ENCODE measurements around the gene BBS9.
"Not testable (repeated sequence)": the region's sequence is repeated elsewhere in the genome, so short reads cannot be mapped to it uniquely, and the experiment has no call there.

Gene BBS9

DNA sequence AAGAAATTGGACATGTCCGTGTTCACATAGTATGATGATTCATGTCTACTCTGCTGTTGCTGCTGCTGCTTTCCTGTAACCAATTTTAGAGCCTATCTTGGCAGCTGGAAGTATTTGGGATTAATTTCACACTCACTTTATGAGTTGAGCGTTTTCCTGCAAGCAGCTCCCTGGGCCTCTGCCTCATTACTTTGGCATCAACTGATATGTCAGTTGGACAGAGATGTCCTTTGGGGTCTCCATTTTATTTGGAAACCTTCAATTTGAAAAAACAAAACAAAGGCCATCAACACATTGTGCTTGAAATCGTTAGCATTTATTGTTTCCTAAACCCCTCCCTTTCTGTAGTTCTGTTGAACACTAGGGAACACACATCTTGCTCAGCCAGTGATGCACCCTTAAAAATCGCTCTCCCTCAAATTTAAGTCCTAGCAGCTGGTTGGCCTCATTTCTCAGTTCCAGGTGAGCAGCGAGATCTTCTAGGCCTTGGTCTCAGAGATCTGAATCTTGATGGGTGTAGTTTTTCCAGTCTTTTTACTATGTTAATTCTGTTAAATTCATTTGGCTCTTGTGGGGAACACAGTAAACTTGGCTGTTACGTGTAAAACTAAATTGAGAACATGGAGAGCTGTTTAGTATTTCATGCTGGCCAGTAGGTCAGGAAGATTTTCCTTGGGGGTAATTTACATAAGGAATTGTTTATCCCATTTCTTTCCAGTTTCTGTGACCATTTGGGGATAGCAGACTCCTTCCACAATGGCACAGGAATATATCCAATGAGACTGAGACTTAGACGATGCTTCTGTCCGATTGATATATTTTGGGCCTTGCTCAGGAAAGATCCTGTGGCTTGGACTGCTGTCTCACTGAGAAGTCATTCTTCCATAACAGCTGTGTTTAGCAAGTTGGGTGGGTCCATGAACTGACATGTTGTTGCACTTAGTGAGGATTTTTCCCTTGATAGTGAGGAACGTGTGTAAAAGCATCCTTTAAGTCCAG is 371.6 kb downstream of the BBS9 start:
- Histone ChIP-seq H3K36me3 (ENCODE audit: control insufficient read depth, insufficient read depth, low read length) (no peaks in the 10 kb centered on the region), H3K9me3 (ENCODE audit: control insufficient read depth, insufficient read depth, low read length) (no peaks in the 10 kb centered on the region)

DNA sequence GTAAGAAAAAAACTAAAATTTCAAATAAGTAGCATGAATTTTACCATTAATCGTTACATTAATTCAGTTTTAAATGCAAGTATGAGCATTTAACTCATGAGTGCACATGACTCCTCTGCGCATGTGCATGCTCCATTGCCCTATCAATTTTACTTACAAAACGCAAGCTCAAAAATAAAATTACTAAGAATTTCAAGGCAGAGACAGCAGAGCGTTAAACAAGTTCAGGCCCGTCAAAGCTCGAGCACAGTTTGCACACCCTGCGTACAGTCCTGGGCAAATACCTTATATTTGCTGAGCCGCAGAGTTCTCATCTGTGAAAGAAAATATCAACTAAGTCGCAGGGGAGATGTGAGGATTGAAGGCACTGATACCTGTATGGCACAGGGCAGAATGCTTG is 373.6 kb downstream of the BBS9 start:
- no peaks in the 10 kb centered on the region for H3K36me3 ChIP-seq (ENCODE audit: control insufficient read depth, insufficient read depth, low read length)
- no peak for DNase-seq (ENCODE audit: low read depth, low spot score)
- no CpG with 5 or more reads among the region's 9 CpGs for WGBS (ENCODE audit: insufficient coverage, insufficient read length)
- H3K4me1 ChIP-seq (ENCODE audit: control insufficient read depth, insufficient read depth, low read length), result no peaks in the 10 kb centered on the region
- no peaks in the 10 kb centered on the region for H3K9me3 ChIP-seq (ENCODE audit: control insufficient read depth, insufficient read depth, low read length)
- H3K27ac ChIP-seq (ENCODE audit: low read length), result no peak overlapping the region
- H3K4me3 ChIP-seq (ENCODE audit: low read length), result no peak overlapping the region
- H3K27me3 ChIP-seq (ENCODE audit: control insufficient read depth, insufficient read depth, low read length), result no peaks in the 10 kb centered on the region

More for the DNA sequence above, 371.6 kb downstream of the BBS9 start:
- Histone ChIP-seq H3K27me3 (ENCODE audit: control insufficient read depth, insufficient read depth, low read length) (no peaks in the 10 kb centered on the region), H3K4me3 (ENCODE audit: low read length) (no peak overlapping the region), H3K27ac (ENCODE audit: low read length) (no peak overlapping the region), H3K4me1 (ENCODE audit: control insufficient read depth, insufficient read depth, low read length) (no peaks in the 10 kb centered on the region)
- no peak for DNase-seq (ENCODE audit: low read depth, low spot score)
- no CpG with 5 or more reads among the region's 9 CpGs for WGBS (ENCODE audit: insufficient coverage, insufficient read length)

DNA sequence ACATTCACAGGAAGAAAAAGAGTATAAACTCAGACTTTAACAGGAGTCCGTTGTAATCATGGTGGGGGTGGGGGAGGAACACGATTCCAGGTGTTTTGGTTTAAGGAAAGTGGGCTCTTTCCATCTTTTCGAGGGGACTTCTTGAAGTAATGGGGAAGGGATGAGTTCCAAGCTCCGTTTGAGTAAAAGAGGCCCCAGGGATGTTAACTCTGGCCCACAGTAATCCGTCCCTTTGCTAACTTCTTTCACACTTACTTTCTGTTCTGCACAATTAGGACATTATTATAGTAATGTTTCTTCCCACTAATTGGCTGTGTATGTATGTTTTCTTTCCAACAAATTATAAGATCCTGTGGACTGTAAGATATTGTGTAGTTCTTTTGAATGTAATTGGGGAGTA is 374.4 kb downstream of the BBS9 start:
- Histone ChIP-seq H3K4me3 (ENCODE audit: low read length) (no peak overlapping the region), H3K4me1 (ENCODE audit: control insufficient read depth, insufficient read depth, low read length) (no peaks in the 10 kb centered on the region), H3K27me3 (ENCODE audit: control insufficient read depth, insufficient read depth, low read length) (no peaks in the 10 kb centered on the region), H3K36me3 (ENCODE audit: control insufficient read depth, insufficient read depth, low read length) (no peaks in the 10 kb centered on the region), H3K27ac (ENCODE audit: low read length) (no peak overlapping the region), H3K9me3 (ENCODE audit: control insufficient read depth, insufficient read depth, low read length) (no peaks in the 10 kb centered on the region)
- no CpG with 5 or more reads among the region's 5 CpGs for WGBS (ENCODE audit: insufficient coverage, insufficient read length)
- no peak for DNase-seq (ENCODE audit: low read depth, low spot score)

DNA sequence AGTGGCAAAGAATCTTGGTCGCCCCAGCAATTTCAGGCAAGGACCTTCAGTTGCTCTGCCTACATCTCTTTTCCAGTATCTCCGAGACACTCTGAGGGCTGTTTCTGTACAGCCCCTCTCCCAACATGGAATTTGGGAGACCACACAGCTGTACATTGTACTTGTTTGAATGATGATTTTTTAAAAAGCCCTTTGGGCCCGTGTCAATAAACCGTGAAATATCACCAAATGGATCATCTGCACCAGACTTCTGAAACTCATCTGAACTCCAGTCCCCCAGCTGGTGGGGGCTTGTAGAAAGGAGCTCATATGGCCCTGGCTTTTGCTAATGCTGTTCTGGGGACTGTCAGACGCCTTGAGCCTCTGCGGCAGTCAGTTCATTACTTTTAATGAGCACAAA is 374.9 kb downstream of the BBS9 start:
- H3K27me3 ChIP-seq (ENCODE audit: control insufficient read depth, insufficient read depth, low read length), result no peaks in the 10 kb centered on the region
- H3K4me3 ChIP-seq (ENCODE audit: low read length), result no peak overlapping the region
- no peak for DNase-seq (ENCODE audit: low read depth, low spot score)
- no peaks in the 10 kb centered on the region for H3K9me3 ChIP-seq (ENCODE audit: control insufficient read depth, insufficient read depth, low read length)
- no peaks in the 10 kb centered on the region for H3K36me3 ChIP-seq (ENCODE audit: control insufficient read depth, insufficient read depth, low read length)
- no peak overlapping the region for H3K27ac ChIP-seq (ENCODE audit: low read length)
- H3K4me1 ChIP-seq (ENCODE audit: control insufficient read depth, insufficient read depth, low read length), result no peaks in the 10 kb centered on the region
- no CpG with 5 or more reads among the region's 6 CpGs for WGBS (ENCODE audit: insufficient coverage, insufficient read length)

DNA sequence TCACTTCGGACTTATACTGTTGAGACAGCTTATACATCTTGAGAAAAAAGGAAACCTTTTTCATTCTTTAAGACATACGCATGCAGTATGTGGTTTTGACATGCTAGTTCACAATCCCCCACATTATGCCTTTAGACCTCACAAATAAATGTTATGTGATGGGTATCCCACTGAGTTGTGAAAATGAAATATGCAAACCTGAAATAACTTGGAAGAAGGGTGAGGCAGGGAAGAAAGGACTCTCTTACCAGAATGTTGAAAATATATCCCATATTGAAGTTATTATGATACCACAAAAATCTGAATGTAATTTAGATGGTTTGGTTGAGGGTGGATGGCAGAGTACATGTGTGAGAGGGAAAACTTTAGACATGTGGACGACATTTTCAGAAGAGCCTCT is 379.8 kb downstream of the BBS9 start:
- WGBS (ENCODE audit: insufficient coverage, insufficient read length), result no CpG with 5 or more reads among the region's 3 CpGs

DNA sequence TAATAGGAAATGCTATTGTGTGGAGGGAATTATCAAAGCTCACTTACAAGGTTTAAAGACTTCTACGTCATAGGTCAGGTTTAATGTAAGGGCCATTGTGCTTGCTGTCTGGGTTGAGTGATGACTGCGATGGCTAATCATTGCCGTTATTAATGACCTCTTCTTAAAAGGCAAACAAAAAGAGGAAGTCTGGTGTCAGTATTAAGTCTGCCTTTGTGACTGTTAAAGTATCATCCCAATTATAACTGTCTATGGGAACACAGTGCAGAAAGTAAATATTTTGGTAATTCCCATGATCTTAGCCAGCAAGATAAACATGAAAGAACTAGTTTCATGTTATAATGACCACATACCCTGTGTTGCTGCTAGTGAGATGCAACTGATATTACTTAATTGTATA is 382.4 kb downstream of the BBS9 start:
- no peaks in the 10 kb centered on the region for H3K36me3 ChIP-seq (ENCODE audit: control insufficient read depth, insufficient read depth, low read length)
- WGBS (ENCODE audit: insufficient coverage, insufficient read length), result no CpG with 5 or more reads among the region's 3 CpGs

More for the DNA sequence above, 379.8 kb downstream of the BBS9 start:
- Histone ChIP-seq H3K27ac (ENCODE audit: low read length) (no peak overlapping the region), H3K4me1 (ENCODE audit: control insufficient read depth, insufficient read depth, low read length) (no peaks in the 10 kb centered on the region), H3K4me3 (ENCODE audit: low read length) (no peak overlapping the region), H3K36me3 (ENCODE audit: control insufficient read depth, insufficient read depth, low read length) (no peaks in the 10 kb centered on the region), H3K9me3 (ENCODE audit: control insufficient read depth, insufficient read depth, low read length) (no peaks in the 10 kb centered on the region), H3K27me3 (ENCODE audit: control insufficient read depth, insufficient read depth, low read length) (no peaks in the 10 kb centered on the region)
- DNase-seq (ENCODE audit: low read depth, low spot score), result no peak

DNA sequence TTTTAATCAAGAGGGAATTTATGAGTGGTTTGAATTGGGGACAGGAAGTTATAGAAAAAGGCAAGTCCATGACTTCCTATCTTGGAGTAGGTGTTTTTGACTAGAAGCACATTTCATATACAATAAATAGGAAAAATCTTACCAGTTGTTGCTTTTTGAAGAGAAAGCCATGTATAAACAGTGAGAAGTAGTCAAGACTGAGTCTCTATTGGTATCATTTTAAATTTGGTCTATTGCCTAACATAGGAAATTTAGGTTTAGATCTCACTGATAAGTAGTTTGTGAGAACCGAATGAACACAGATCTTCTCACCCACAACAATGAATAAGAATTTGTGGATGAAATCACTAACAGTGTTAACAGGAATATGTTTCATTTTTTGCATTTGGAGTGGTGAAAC is 387.2 kb downstream of the BBS9 start:
- Histone ChIP-seq H3K4me3 (ENCODE audit: low read length) (no peak overlapping the region), H3K9me3 (ENCODE audit: control insufficient read depth, insufficient read depth, low read length) (no peaks in the 10 kb centered on the region), H3K36me3 (ENCODE audit: control insufficient read depth, insufficient read depth, low read length) (no peaks in the 10 kb centered on the region), H3K27me3 (ENCODE audit: control insufficient read depth, insufficient read depth, low read length) (no peaks in the 10 kb centered on the region), H3K4me1 (ENCODE audit: control insufficient read depth, insufficient read depth, low read length) (no peaks in the 10 kb centered on the region), H3K27ac (ENCODE audit: low read length) (no peak overlapping the region)
- WGBS (ENCODE audit: insufficient coverage, insufficient read length), result no CpG with 5 or more reads among the region's 1 CpG
- no peak for DNase-seq (ENCODE audit: low read depth, low spot score)

More for the DNA sequence above, 382.4 kb downstream of the BBS9 start:
- H3K9me3 ChIP-seq (ENCODE audit: control insufficient read depth, insufficient read depth, low read length), result no peaks in the 10 kb centered on the region
- no peak overlapping the region for H3K4me3 ChIP-seq (ENCODE audit: low read length)
- no peak for DNase-seq (ENCODE audit: low read depth, low spot score)
- H3K27ac ChIP-seq (ENCODE audit: low read length), result no peak overlapping the region
- H3K27me3 ChIP-seq (ENCODE audit: control insufficient read depth, insufficient read depth, low read length), result no peaks in the 10 kb centered on the region
- H3K4me1 ChIP-seq (ENCODE audit: control insufficient read depth, insufficient read depth, low read length), result no peaks in the 10 kb centered on the region

DNA sequence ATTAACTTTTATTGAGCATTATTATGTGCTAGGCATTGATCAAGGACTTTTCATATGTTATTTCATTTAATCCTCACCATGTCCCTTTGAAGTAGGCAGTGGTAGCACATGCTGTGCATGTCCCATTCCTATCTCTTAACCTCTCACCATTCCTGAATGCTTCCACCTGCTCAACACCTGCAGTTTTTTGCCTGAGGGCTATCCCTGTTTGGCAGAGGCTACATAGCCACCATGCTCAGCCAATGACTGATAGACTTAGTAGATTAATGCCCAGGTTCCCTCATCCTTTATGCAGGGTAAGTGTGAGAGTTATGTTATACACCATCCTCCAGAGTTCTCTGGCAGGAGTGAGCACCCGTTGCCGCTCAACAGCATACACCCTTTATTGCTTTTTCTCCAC is 387.8 kb downstream of the BBS9 start:
- Histone ChIP-seq H3K36me3 (ENCODE audit: control insufficient read depth, insufficient read depth, low read length) (no peaks in the 10 kb centered on the region), H3K27ac (ENCODE audit: low read length) (no peak overlapping the region), H3K4me3 (ENCODE audit: low read length) (no peak overlapping the region), H3K9me3 (ENCODE audit: control insufficient read depth, insufficient read depth, low read length) (no peaks in the 10 kb centered on the region), H3K27me3 (ENCODE audit: control insufficient read depth, insufficient read depth, low read length) (no peaks in the 10 kb centered on the region), H3K4me1 (ENCODE audit: control insufficient read depth, insufficient read depth, low read length) (no peaks in the 10 kb centered on the region)
- DNase-seq (ENCODE audit: low read depth, low spot score), result no peak
- no CpG with 5 or more reads among the region's 2 CpGs for WGBS (ENCODE audit: insufficient coverage, insufficient read length)

DNA sequence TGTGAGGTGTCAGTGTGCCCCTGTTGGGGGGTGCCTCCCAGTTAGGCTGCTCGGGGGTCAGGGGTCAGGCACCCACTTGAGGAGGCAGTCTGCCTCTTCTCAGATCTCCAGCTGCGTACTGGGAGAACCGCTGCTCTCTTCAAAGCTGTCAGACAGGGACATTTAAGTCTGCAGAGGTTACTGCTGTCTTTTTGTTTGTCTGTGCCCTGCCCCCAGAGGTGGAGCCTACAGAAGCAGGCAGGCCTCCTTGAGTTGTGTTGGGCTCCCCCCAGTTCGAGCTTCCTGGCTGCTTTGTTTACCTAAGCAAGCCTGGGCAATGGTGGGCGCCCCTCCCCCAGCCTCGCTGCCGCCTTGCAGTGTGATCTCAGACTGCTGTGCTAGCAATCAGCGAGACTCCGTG is 397.6 kb downstream of the BBS9 start:
- DNase-seq (ENCODE audit: low read depth, low spot score); H3K27ac ChIP-seq (ENCODE audit: low read length); H3K9me3 ChIP-seq (ENCODE audit: control insufficient read depth, insufficient read depth, low read length); H3K36me3 ChIP-seq (ENCODE audit: control insufficient read depth, insufficient read depth, low read length); H3K27me3 ChIP-seq (ENCODE audit: control insufficient read depth, insufficient read depth, low read length); H3K4me3 ChIP-seq (ENCODE audit: low read length); H3K4me1 ChIP-seq (ENCODE audit: control insufficient read depth, insufficient read depth, low read length): not testable (repeated sequence)
- no CpG with 5 or more reads among the region's 9 CpGs for WGBS (ENCODE audit: insufficient coverage, insufficient read length)

DNA sequence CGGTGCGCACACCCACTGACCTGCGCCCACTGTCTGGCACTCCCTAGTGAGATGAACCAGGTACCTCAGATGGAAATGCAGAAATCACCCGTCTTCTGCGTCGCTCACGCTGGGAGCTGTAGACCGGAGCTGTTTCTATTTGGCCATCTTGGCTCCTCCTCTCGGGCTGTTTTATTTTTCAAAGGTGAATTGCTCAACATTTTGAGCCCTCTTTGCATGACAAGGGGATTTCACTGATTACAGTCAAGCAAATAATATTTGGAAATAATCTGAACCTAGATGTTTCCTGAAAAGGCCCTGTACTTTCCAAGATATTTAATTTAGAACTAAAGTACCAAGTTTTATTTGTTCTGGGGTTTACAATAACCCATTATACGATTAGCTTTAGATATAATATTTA is 398.2 kb downstream of the BBS9 start:
- DNase-seq (ENCODE audit: low read depth, low spot score); H3K27me3 ChIP-seq (ENCODE audit: control insufficient read depth, insufficient read depth, low read length); H3K9me3 ChIP-seq (ENCODE audit: control insufficient read depth, insufficient read depth, low read length); H3K36me3 ChIP-seq (ENCODE audit: control insufficient read depth, insufficient read depth, low read length); H3K27ac ChIP-seq (ENCODE audit: low read length); H3K4me1 ChIP-seq (ENCODE audit: control insufficient read depth, insufficient read depth, low read length); H3K4me3 ChIP-seq (ENCODE audit: low read length): not testable (repeated sequence)
- no CpG with 5 or more reads among the region's 10 CpGs for WGBS (ENCODE audit: insufficient coverage, insufficient read length)

DNA sequence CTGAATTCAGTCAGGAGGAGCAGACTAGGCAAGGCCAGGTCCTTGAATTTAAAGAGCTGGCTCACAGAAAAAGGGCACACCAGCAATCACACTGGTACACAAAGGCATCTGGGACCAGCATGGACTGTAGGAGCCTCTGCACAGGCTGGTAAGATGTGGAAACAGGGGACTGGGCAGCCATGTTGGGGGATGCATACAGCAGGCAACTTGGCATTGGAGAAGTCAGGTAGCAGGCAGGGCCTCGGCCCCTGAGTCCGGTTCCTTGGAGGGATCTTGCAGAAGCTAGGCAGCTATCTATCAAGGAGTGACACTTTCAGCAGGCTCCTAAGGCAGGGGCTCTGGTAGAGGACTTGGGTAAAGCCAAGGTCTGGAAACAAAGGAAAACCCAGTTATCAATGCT is 399.7 kb downstream of the BBS9 start:
- no peaks in the 10 kb centered on the region for H3K27me3 ChIP-seq (ENCODE audit: control insufficient read depth, insufficient read depth, low read length)
- no peak for DNase-seq (ENCODE audit: low read depth, low spot score)
- no peak overlapping the region for H3K4me3 ChIP-seq (ENCODE audit: low read length)
- no peaks in the 10 kb centered on the region for H3K9me3 ChIP-seq (ENCODE audit: control insufficient read depth, insufficient read depth, low read length)
- H3K27ac ChIP-seq (ENCODE audit: low read length), result no peak overlapping the region
- WGBS (ENCODE audit: insufficient coverage, insufficient read length), result no CpG with 5 or more reads among the region's 2 CpGs
- no peaks in the 10 kb centered on the region for H3K36me3 ChIP-seq (ENCODE audit: control insufficient read depth, insufficient read depth, low read length)
- no peaks in the 10 kb centered on the region for H3K4me1 ChIP-seq (ENCODE audit: control insufficient read depth, insufficient read depth, low read length)

Data from iPS DF 6.9 (cell line).